ENCODE data around the gene SCFD2. TPM values are rescaled to one million over a fixed set of nuclear protein-coding genes. Genes with fewer than 3 reads are reported as not detected.
A peak's percentile ranks its signal among the peaks of the same experiment; 100 is the strongest.

The SCFD2 gene
- total RNA-seq, 4 donors from 2014 or later = 24.7 to 49.2 (median 33.9) TPM

DNA sequence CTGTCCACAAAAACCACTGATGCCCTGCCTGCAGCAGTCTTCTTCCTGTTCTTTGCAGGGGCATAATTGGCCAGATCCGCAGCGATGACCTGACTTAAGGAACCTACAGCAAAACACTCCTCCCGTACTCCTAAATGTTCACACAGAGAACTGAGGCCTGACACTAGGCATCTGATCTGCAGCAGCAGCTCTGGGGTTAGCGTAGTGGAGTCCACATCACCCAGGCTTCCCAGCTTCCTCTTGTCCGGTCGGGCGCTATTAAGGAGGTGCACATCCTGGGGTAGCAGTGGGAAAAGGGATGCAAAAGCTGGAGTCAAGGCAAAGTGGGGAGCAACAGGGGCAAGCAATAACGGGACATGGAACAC, 758 bp downstream of the SCFD2 start:
- no peak for DNase-seq (ENCODE audit: low spot score in 2 of 2)
- peak overlapping the region in 2 of 4 donors; percentile 76 to 82 for H3K27ac ChIP-seq
- TF ChIP-seq, protein P1, sequence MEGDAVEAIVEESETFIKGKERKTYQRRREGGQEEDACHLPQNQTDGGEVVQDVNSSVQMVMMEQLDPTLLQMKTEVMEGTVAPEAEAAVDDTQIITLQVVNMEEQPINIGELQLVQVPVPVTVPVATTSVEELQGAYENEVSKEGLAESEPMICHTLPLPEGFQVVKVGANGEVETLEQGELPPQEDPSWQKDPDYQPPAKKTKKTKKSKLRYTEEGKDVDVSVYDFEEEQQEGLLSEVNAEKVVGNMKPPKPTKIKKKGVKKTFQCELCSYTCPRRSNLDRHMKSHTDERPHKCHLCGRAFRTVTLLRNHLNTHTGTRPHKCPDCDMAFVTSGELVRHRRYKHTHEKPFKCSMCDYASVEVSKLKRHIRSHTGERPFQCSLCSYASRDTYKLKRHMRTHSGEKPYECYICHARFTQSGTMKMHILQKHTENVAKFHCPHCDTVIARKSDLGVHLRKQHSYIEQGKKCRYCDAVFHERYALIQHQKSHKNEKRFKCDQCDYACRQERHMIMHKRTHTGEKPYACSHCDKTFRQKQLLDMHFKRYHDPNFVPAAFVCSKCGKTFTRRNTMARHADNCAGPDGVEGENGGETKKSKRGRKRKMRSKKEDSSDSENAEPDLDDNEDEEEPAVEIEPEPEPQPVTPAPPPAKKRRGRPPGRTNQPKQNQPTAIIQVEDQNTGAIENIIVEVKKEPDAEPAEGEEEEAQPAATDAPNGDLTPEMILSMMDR (IDR thresholded peaks at IDR 0.05) = no peak
- TF ChIP-seq POLR2A (IDR thresholded peaks at IDR 0.05) (no peak), EP300 (IDR thresholded peaks at IDR 0.05) (no peak)
- 0 to 1% methylated on average over 8 of the region's 8 CpGs for WGBS, 2 donors
- peak overlapping the region; percentile 75 to 93 (median 84) for H3K4me3 ChIP-seq
- no peaks in the 10 kb centered on the region for H3K36me3 ChIP-seq
- no peaks in the 10 kb centered on the region for H3K9me3 ChIP-seq
- peaks cover 0 to 16% of the 10 kb centered on the region in 2 donors for H3K27me3 ChIP-seq
- peaks cover 0 to 47% (median 20%) of the 10 kb centered on the region in 4 donors for H3K4me1 ChIP-seq

DNA sequence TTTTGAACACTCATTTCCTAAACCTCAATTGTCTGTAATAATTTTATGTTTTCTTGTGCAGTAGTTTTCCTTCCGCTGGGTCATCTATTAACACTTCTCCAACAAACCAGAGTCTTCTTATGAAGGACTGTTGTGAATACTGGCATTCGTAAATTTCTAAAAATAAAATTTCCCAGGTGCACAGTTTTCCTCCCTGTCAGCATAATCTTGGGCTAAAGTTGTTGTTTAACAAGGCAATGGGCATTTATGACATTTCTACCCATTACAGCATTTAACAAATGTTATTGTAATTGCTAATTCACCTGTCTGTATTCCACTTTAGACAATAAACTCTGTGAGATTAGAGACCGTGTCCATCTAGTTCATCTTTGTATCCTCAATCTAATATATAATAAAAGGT, 1.2 kb downstream of the SCFD2 start:
- Histone ChIP-seq H3K36me3 (no peaks in the 10 kb centered on the region), H3K9me3 (no peaks in the 10 kb centered on the region), H3K27me3 (peaks cover 0 to 16% of the 10 kb centered on the region in 2 donors), H3K27ac (no peak overlapping the region), H3K4me1 (peaks cover 0 to 47% (median 20%) of the 10 kb centered on the region in 4 donors), H3K4me3 (peak overlapping the region in 3 of 4 donors; percentile 82 to 93 (median 85))
- TF ChIP-seq EP300 (IDR thresholded peaks at IDR 0.05) = no peak
- TF ChIP-seq, protein P1 (IDR thresholded peaks at IDR 0.05) = no peak
- no peak for DNase-seq (ENCODE audit: low spot score in 2 of 2)
- WGBS, 2 donors = 41 to 43% methylated on average over 3 of the region's 3 CpGs

DNA sequence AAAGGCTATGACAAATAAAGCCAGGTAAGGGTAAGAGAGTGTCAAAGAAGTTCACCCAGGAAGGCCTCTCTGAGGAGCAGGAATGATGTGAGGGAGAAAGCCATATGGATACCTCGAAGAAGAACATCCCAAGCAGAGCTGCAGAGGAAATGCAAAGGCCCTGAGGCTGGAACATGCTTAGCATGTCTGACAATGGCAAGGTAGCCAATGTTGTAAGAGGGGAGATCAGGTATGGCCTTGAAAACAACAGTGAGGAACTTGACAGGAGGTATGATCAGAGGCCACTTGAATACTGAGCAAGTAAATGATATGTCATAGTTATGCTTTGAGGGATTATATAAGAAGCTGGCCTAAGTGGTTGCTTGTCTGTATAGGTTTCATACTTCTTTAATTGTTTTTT, 3.8 kb downstream of the SCFD2 start:
- no peak overlapping the region for H3K4me3 ChIP-seq
- no peak for TF ChIP-seq EP300 (IDR thresholded peaks at IDR 0.05)
- DNase-seq (ENCODE audit: low spot score in 2 of 2) = no peak
- no peaks in the 10 kb centered on the region for H3K27me3 ChIP-seq
- H3K9me3 ChIP-seq = no peaks in the 10 kb centered on the region
- H3K4me1 ChIP-seq = peaks cover 0 to 47% (median 20%) of the 10 kb centered on the region in 4 donors
- H3K27ac ChIP-seq = no peak overlapping the region
- H3K36me3 ChIP-seq = no peaks in the 10 kb centered on the region
- 93 to 100% methylated on average over 1 of the region's 1 CpG for WGBS, 2 donors

DNA sequence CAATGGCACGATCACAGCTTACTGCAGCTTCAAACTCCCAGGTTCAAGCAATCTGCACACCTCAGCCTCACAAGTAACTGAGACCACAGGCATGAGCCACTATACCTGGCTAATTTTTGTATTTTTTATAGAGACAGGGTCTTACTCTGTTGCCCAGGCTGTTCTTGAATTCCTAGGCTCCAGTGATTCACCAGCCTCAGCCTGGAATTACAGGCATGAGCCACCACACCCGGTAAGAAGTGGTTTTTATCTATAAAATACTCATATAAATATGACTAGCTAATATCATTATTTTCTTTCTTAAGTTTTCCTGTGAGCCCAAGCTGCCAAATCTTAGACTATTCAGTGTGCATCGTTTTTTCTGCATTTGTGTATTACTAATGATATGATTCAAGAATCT, 4.4 kb downstream of the SCFD2 start:
- H3K27me3 ChIP-seq = no peaks in the 10 kb centered on the region
- H3K4me1 ChIP-seq = peaks cover 0 to 43% (median 20%) of the 10 kb centered on the region in 4 donors
- no peak overlapping the region for H3K4me3 ChIP-seq
- no peaks in the 10 kb centered on the region for H3K36me3 ChIP-seq
- DNase-seq (ENCODE audit: low spot score in 2 of 2) = no peak
- H3K27ac ChIP-seq = no peak overlapping the region
- WGBS, 2 donors = 87 to 88% methylated on average over 3 of the region's 3 CpGs
- TF ChIP-seq, protein P1 (IDR thresholded peaks at IDR 0.05) = no peak
- TF ChIP-seq EP300 (IDR thresholded peaks at IDR 0.05) (no peak), POLR2A (IDR thresholded peaks at IDR 0.05) (no peak)
- H3K9me3 ChIP-seq = no peaks in the 10 kb centered on the region

DNA sequence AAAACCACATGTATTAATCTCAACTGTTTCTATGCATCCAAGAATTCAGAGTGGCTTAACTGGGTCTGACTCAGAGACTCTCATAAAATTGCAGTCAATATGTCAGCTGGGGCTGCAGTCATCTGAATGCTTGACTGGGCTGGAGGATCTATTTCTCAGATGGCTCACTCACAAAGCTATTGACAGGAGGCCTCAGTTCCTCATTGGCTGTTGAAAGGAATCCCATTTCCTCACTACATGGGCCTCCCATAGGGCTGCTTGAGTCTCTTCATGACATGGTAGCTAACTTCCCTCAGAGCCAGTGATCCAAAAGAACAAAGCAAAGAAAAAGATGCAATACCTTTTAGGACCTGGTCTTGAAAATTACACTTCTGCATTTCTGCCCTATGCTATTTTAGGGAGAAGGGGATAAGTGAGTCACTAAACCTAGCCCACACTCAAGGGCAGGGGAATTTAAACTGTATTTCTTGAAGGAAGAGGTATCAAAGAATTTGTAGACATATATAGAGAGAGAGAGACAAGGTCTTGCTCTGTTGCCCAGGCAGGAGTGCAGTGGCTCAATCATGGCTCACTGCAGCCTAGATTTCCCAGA, 9.8 kb downstream of the SCFD2 start:
- Histone ChIP-seq H3K27ac (no peak overlapping the region), H3K9me3 (no peaks in the 10 kb centered on the region), H3K27me3 (no peaks in the 10 kb centered on the region), H3K4me1 (no peaks in the 10 kb centered on the region), H3K4me3 (no peak overlapping the region), H3K36me3 (peaks cover 0 to 22% (median 0%) of the 10 kb centered on the region in 3 donors)
- DNase-seq (ENCODE audit: low spot score in 2 of 2) = no peak
- TF ChIP-seq, protein P1 (IDR thresholded peaks at IDR 0.05) = no peak
- TF ChIP-seq EP300 (IDR thresholded peaks at IDR 0.05) = no peak
- no peak for TF ChIP-seq POLR2A (IDR thresholded peaks at IDR 0.05)
